HepG2 (cell line): ENCODE data around the gene ASPM. TPM values are rescaled to one million over a fixed set of nuclear protein-coding genes. Genes with fewer than 3 reads are reported as not detected.
A peak's percentile ranks its signal among the peaks of the same experiment; 100 is the strongest.

ENCODE experiments used
- ATAD3A ChIP-seq: sonication (generic); formaldehyde crosslinking; IDR thresholded peaks from 2 replicates; pipeline ENCODE4 v1.4.0; 2020; ENCODE audit warnings: missing genetic modification reagents
- CC2D1A ChIP-seq: sonication (generic); formaldehyde crosslinking; IDR thresholded peaks from 2 replicates; pipeline ENCODE4 v1.8.1; 2023; ENCODE audit warnings: mild to moderate bottlenecking, missing genetic modification reagents
- FOSL1 ChIP-seq: sonication (generic); formaldehyde crosslinking; IDR thresholded peaks from 2 replicates; pipeline ENCODE4 v1.9.0; 2021; ENCODE audit warnings: missing genetic modification reagents, borderline replicate concordance
- FOXK1 ChIP-seq: sonication (generic); formaldehyde crosslinking; IDR thresholded peaks from 2 replicates; pipeline ENCODE4 v1.4.0; 2020; ENCODE audit warnings: low read depth, missing genetic modification reagents, borderline replicate concordance
- GABPA ChIP-seq, 2 experiments: IDR thresholded peaks; 2 replicates each; pipeline ENCODE4 v1.6.1; 2011 to 2016; ENCODE audit warnings: low read depth in 2 of 2, low read length in 1 of 2, missing biosample characterization in 1 of 2, missing genetic modification characterization in 1 of 2
- HNF1B ChIP-seq: sonication (generic); formaldehyde crosslinking; IDR thresholded peaks from 2 replicates; pipeline ENCODE4 v1.5.1; 2020; ENCODE audit warnings: mild to moderate bottlenecking, moderate library complexity, missing genetic modification reagents
- REST ChIP-seq, 2 experiments: IDR thresholded peaks; 2 replicates each; pipeline ENCODE4 v1.6.1; 2011 to 2012; ENCODE audit warnings: low read length in 2 of 2, borderline replicate concordance in 1 of 2, low read depth in 1 of 2, mild to moderate bottlenecking in 1 of 2, moderate library complexity in 1 of 2
- RFX5 ChIP-seq: IDR thresholded peaks from 2 replicates; pipeline ENCODE4 v1.6.1; 2011; ENCODE audit warnings: low read depth, low read length, improper control_type of control experiment
- TARDBP ChIP-seq: sonication (generic); formaldehyde crosslinking; IDR thresholded peaks from 2 replicates; pipeline ENCODE4 v1.8.0; 2022; ENCODE audit warnings: mild to moderate bottlenecking, missing genetic modification reagents
- ZNF362 ChIP-seq: sonication (generic); formaldehyde crosslinking; IDR thresholded peaks from 2 replicates; pipeline ENCODE4 v1.4.0; 2020; ENCODE audit warnings: missing genetic modification reagents, mild to moderate bottlenecking, borderline replicate concordance
- ZNF441 ChIP-seq: sonication (generic); formaldehyde crosslinking; IDR thresholded peaks from 2 replicates; pipeline ENCODE4 v1.7.0; 2021; ENCODE audit warnings: missing genetic modification reagents, borderline replicate concordance
- polyA plus RNA-seq, 8 experiments: library from polyadenylated mRNA; depleted of rRNA in 3 of 8; stranded (reverse) in 7 of 8; unstranded in 1 of 8; fragments of >200 nt; fragmentation: Illumina TruSeq in 4 of 8; extraction: Trizol in 4 of 8; gene quantifications; 2 replicates each; pipeline versions ENCODE4 v1.2.1 to v1.2.3, GENCODE V29; 2011 to 2016; ENCODE audit warnings: low read depth in 4 of 8, missing spikeins in 1 of 8, mixed read lengths in 1 of 8; ENCODE audit not compliant: insufficient read depth in 1 of 8
- total RNA-seq, 5 experiments: library from RNA; depleted of rRNA; stranded (reverse); fragments of >200 nt; fragmentation: Illumina TruSeq; extraction: Trizol; gene quantifications; 2 replicates each; pipeline ENCODE4 v1.2.3, GENCODE V29; 2016; ENCODE audit warnings: low read depth in 1 of 5
- TF ChIP-seq, protein P1 (sequence below): sonication (generic); formaldehyde crosslinking; conservative IDR thresholded peaks from 2 replicates; pipeline ENCODE4 v1.8.0; 2022; ENCODE audit warnings: missing genetic modification reagents
- TF ChIP-seq, protein P2 (sequence below): sonication (generic); formaldehyde crosslinking; IDR thresholded peaks from 2 replicates; pipeline ENCODE4 v1.5.0; 2020; ENCODE audit warnings: mild to moderate bottlenecking, missing genetic modification reagents

Gene ASPM
- total and polyA plus RNA-seq, 2 of the 13 experiments (the other 11 are each of a cell fraction or from before 2014, with no cell fraction given): 7.7 to 29.1 TPM

DNA sequence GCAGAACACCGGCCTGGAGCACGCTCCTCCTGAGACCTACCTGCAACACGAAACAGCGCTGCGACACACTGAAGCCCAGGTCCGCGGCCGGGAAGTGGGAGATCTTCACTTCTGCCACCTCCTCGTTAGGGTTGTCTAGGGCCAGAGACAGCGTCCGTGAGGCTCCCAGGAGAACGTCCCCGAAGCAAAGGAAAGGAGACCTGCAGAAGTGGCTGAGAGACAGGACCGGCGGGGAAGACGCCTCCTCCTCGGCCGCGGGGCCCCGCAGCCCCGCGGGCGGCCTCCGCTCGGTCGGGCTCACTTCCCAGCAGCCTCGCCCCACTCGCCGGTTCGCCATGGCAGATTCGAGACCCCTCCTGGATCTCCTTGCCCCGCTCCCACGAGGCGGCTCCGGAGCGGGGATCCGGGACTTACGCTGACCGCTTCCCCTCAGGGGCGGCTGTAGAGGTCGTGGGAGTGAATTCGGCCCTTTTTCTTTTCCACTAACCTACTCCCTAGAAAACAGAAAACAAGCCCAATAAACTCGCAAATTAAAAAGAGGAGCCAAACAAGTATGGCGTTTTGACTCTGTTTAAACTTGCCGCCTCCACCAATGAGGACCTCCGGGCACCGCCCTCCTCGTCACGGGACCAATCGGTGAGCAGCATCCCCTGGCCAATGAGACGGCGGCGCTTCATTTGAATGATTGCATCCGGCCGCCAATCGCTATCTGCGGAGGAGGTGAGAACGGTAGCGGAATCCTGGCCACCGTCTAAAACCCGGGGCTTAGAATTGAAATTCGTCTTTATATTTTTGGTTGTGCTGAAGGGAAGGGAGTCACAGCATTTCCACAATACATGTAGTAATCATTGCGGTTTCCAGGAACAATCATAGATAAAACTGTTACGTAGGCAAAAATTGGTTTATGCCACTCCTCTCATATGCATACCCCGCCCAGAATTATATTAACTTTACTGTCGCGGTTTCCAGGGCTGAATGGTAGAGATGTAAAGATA, at the start of gene ASPM (continued):
- 0 out of 2 replicates have a peak, but pooled peaks have one; percentile 17 for TF ChIP-seq TARDBP
- TF ChIP-seq CC2D1A (CRISPR knock-in tag): 0 out of 2 replicates have a peak, but pooled peaks have one; percentile 63
- no peak for TF ChIP-seq RFX5
- TF ChIP-seq, protein P1, sequence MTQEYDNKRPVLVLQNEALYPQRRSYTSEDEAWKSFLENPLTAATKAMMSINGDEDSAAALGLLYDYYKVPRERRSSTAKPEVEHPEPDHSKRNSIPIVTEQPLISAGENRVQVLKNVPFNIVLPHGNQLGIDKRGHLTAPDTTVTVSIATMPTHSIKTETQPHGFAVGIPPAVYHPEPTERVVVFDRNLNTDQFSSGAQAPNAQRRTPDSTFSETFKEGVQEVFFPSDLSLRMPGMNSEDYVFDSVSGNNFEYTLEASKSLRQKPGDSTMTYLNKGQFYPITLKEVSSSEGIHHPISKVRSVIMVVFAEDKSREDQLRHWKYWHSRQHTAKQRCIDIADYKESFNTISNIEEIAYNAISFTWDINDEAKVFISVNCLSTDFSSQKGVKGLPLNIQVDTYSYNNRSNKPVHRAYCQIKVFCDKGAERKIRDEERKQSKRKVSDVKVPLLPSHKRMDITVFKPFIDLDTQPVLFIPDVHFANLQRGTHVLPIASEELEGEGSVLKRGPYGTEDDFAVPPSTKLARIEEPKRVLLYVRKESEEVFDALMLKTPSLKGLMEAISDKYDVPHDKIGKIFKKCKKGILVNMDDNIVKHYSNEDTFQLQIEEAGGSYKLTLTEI (CRISPR knock-in tag): peak; percentile 44; the same call in 1 of the 2 replicates
- 0 out of 2 replicates have a peak, but pooled peaks have one; percentile 40 for TF ChIP-seq HNF1B (CRISPR knock-in tag)
- TF ChIP-seq ZNF362 (CRISPR knock-in tag): no peak
- 0 out of 2 replicates have a peak, but pooled peaks have one; percentile 24 for TF ChIP-seq ZNF441 (CRISPR knock-in tag)
- no peak for TF ChIP-seq FOSL1 (CRISPR knock-in tag)
- no peak for TF ChIP-seq GABPA (IDR thresholded peaks at IDR 0.05; ENCODE audit: low read depth, low read length)
- peak; percentile 26; the same call in 1 of the 2 replicates for TF ChIP-seq GABPA (CRISPR knock-in tag; IDR thresholded peaks at IDR 0.05; ENCODE audit: low read depth)
- peak; percentile 31; the same call in 1 of the 2 replicates for TF ChIP-seq FOXK1 (CRISPR knock-in tag)
- TF ChIP-seq, protein P2, sequence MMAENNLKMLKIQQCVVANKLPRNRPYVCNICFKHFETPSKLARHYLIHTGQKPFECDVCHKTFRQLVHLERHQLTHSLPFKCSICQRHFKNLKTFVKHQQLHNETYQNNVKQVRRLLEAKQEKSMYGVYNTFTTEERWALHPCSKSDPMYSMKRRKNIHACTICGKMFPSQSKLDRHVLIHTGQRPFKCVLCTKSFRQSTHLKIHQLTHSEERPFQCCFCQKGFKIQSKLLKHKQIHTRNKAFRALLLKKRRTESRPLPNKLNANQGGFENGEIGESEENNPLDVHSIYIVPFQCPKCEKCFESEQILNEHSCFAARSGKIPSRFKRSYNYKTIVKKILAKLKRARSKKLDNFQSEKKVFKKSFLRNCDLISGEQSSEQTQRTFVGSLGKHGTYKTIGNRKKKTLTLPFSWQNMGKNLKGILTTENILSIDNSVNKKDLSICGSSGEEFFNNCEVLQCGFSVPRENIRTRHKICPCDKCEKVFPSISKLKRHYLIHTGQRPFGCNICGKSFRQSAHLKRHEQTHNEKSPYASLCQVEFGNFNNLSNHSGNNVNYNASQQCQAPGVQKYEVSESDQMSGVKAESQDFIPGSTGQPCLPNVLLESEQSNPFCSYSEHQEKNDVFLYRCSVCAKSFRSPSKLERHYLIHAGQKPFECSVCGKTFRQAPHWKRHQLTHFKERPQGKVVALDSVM (CRISPR knock-in tag): peak; percentile 39; the same call in 1 of the 2 replicates
- TF ChIP-seq REST (IDR thresholded peaks at IDR 0.05; ENCODE audit: borderline replicate concordance in 1 of 2, low read depth in 1 of 2, low read length in 2 of 2): no peak
- no peak for TF ChIP-seq ATAD3A (CRISPR knock-in tag)
